BE2C (cell line): Measurements from ENCODE around the gene C10orf88.

Source experiments
- DNase-seq: peaks from one replicate; pipeline ENCODE4 v3.0.0-alpha.2; 2020
- H3K27me3 ChIP-seq: fragments of 250-450 bp; sonication (Bioruptor Pico); 2 replicates; pipeline ENCODE4 v1.5.1; 2020; ENCODE audit warnings: mild to moderate bottlenecking
- H3K36me3 ChIP-seq: fragments of 250-450 bp; sonication (Bioruptor Pico); 2 replicates; pipeline ENCODE4 v1.5.1; 2020; ENCODE audit warnings: mild to moderate bottlenecking
- H3K4me1 ChIP-seq: fragments of 250-450 bp; sonication (Bioruptor Pico); 2 replicates; pipeline ENCODE4 v1.5.1; 2020
- H3K4me3 ChIP-seq: 2 replicates; pipeline ENCODE4 v1.5.1; 2011; ENCODE audit warnings: low read depth, low read length
- H3K9me3 ChIP-seq: fragments of 250-450 bp; sonication (Bioruptor Pico); 2 replicates; pipeline ENCODE4 v1.5.1; 2020
- TF ChIP-seq, protein P1 (sequence below): IDR thresholded peaks from 2 replicates; pipeline ENCODE4 v1.5.1; 2012; ENCODE audit warnings: mild to moderate bottlenecking, low read depth, low read length

Gene C10orf88

DNA sequence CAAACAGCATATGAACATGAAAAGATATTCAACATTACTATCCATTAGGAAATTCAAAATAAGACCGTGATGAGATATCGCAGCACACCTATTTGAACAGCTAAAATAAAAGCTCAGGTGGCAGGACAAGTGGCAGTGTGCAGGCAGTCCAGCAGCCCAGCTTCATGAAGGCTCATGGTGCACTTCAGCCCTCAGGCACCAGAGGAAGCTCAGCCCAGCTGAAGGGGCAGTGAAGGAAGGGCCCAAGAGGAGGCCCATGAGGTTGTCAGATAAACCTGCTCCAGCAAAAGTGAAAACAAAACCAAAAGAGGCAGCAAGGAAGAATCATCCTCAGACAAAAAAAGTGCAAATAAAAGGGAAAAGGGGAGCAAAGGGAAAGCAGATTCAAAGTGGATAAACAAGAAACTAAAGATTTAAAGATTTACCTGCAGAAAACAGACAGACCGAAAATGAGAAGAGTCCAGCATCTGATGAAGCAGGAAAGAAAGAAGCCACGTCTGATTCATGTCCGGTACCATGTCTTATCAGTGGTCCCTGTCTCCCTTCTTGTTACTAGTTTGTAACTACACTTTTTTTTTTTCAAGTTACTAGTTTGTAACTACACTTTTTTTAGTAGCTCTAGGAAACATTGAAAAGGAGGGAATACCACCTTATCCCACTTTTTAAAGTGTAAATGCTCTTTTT is 59.6 kb downstream of the C10orf88 start:
- DNase-seq: no peak
- no peaks in the 10 kb centered on the region for H3K9me3 ChIP-seq
- H3K27me3 ChIP-seq: no peaks in the 10 kb centered on the region
- TF ChIP-seq, protein P1, sequence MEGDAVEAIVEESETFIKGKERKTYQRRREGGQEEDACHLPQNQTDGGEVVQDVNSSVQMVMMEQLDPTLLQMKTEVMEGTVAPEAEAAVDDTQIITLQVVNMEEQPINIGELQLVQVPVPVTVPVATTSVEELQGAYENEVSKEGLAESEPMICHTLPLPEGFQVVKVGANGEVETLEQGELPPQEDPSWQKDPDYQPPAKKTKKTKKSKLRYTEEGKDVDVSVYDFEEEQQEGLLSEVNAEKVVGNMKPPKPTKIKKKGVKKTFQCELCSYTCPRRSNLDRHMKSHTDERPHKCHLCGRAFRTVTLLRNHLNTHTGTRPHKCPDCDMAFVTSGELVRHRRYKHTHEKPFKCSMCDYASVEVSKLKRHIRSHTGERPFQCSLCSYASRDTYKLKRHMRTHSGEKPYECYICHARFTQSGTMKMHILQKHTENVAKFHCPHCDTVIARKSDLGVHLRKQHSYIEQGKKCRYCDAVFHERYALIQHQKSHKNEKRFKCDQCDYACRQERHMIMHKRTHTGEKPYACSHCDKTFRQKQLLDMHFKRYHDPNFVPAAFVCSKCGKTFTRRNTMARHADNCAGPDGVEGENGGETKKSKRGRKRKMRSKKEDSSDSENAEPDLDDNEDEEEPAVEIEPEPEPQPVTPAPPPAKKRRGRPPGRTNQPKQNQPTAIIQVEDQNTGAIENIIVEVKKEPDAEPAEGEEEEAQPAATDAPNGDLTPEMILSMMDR: no peak
- H3K36me3 ChIP-seq: no peaks in the 10 kb centered on the region
- H3K4me1 ChIP-seq: no peaks in the 10 kb centered on the region
- no peak overlapping the region for H3K4me3 ChIP-seq

- no peak for DNase-seq
- peaks cover 7% of the 10 kb centered on the region for H3K4me1 ChIP-seq
- H3K4me3 ChIP-seq: no peak overlapping the region
- H3K36me3 ChIP-seq: no peaks in the 10 kb centered on the region
- no peaks in the 10 kb centered on the region for H3K9me3 ChIP-seq
- TF ChIP-seq, protein P1: no peak
- no peaks in the 10 kb centered on the region for H3K27me3 ChIP-seq
These were observed 69.9 kb downstream of the C10orf88 start for GRCh38 chr10:122884166-122884565.

GRCh38 chr10:122882766-122883165 is 71.3 kb downstream of the C10orf88 start:
- DNase-seq: no peak
- TF ChIP-seq, protein P1: no peak
- no peaks in the 10 kb centered on the region for H3K27me3 ChIP-seq

More at GRCh38 chr10:122882766-122883165, 71.3 kb downstream of the C10orf88 start:
- no peaks in the 10 kb centered on the region for H3K36me3 ChIP-seq
- peaks cover 7% of the 10 kb centered on the region for H3K4me1 ChIP-seq
- H3K4me3 ChIP-seq: no peak overlapping the region
- no peaks in the 10 kb centered on the region for H3K9me3 ChIP-seq
